ENCODE results near the gene SPEF2. TPM values are rescaled to one million over a fixed set of nuclear protein-coding genes. Genes with fewer than 3 reads are reported as not detected.

The SPEF2 gene
- total and polyA plus RNA-seq, 2 donors = 5.5 to 8.6 TPM

DNA sequence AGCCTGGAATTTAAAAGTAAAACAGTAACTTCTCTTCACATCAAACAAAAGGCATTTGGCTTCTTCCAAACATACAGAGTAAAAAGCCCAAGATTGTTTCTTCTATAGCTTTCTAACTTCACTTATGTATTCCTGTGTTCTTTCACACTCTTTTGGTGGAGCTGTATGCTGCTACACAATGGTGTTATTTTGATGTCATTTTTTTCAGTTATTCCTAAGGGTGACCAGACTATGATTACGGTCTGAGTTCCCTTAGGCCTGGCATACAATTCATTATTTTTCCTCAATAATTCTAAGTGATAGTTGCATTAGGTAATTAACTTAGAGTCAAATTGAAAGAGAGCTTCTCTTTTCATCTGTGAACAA lies 172.8 kb downstream of the SPEF2 start:
- Histone ChIP-seq H3K27ac (ENCODE audit: low read depth in 1 of 2, low read length in 1 of 2) (no peak overlapping the region), H3K36me3 (ENCODE audit: control insufficient read depth in 2 of 2, insufficient read depth in 2 of 2, low read length in 1 of 2) (no peaks in the 10 kb centered on the region), H3K9me3 (ENCODE audit: control insufficient read depth in 2 of 2, insufficient read depth in 1 of 2, low read length in 1 of 2) (no peaks in the 10 kb centered on the region), H3K4me1 (ENCODE audit: control insufficient read depth in 2 of 2, insufficient read depth in 2 of 2, low read length in 2 of 2) (peaks cover 15 to 35% of the 10 kb centered on the region in 2 donors), H3K27me3 (ENCODE audit: control insufficient read depth in 2 of 2, insufficient read depth in 1 of 2, low read length in 1 of 2) (no peaks in the 10 kb centered on the region), H3K4me3 (ENCODE audit: low read length in 2 of 2) (no peak overlapping the region)
- WGBS = 99% methylated on average over 1 of the region's 1 CpG
- no peak for DNase-seq (ENCODE audit: low read depth in 6 of 9, low spot score in 9 of 9)

- peaks cover 21 to 48% of the 10 kb centered on the region in 2 donors for H3K4me1 ChIP-seq (ENCODE audit: control insufficient read depth in 2 of 2, insufficient read depth in 2 of 2, low read length in 2 of 2)
- no peak overlapping the region for H3K4me3 ChIP-seq (ENCODE audit: low read length in 2 of 2)
- H3K9me3 ChIP-seq (ENCODE audit: control insufficient read depth in 2 of 2, insufficient read depth in 1 of 2, low read length in 1 of 2) = no peaks in the 10 kb centered on the region
- H3K27me3 ChIP-seq (ENCODE audit: control insufficient read depth in 2 of 2, insufficient read depth in 1 of 2, low read length in 1 of 2) = no peaks in the 10 kb centered on the region
- no peaks in the 10 kb centered on the region for H3K36me3 ChIP-seq (ENCODE audit: control insufficient read depth in 2 of 2, insufficient read depth in 2 of 2, low read length in 1 of 2)
- DNase-seq (ENCODE audit: low read depth in 6 of 9, low spot score in 9 of 9) = peak in 1 of 9 donors; percentile 40
- H3K27ac ChIP-seq (ENCODE audit: low read depth in 1 of 2, low read length in 1 of 2) = peak overlapping the region in 1 of 2 donors; percentile 40
Measured at GRCh38 chr5:35794328-35794619, 176.6 kb downstream of the SPEF2 start.

DNA sequence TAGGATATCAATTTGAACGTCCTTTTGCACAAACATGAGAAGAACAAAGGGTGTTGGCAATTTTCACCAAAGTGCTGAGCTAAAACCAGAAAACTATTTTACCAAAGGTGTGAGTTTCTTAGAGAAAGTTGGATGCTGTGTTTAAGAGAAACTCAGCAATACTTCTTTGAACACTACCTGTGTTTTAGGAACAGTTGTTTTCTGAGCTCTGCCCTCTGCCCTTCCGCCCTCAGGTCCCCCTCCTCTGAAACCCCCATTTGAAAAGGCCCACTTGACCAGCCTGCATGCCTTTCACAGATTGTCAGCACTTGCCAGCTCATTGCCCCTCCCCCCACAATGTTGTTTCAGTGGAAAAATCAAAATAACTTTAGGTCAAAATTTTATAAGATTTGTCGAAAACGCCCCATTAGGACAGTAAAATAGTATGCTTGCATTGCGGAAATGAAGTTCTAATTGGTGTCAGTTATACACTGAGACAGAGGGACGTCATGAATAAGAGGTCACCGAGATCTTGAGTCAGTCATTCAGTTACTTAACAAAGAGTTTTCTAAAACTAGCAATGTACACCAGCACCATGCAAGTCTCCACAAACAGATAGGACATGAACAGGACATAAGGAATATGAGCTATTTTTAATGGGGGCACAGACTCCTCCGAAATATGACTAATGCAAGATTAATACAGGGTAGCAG lies 177.2 kb downstream of the SPEF2 start:
- no peaks in the 10 kb centered on the region for H3K36me3 ChIP-seq (ENCODE audit: control insufficient read depth in 2 of 2, insufficient read depth in 2 of 2, low read length in 1 of 2)
- peak overlapping the region; percentile 26 to 40 for H3K27ac ChIP-seq (ENCODE audit: low read depth in 1 of 2, low read length in 1 of 2)
- H3K4me1 ChIP-seq (ENCODE audit: control insufficient read depth in 2 of 2, insufficient read depth in 2 of 2, low read length in 2 of 2) = peaks cover 21 to 48% of the 10 kb centered on the region in 2 donors
- no peak overlapping the region for H3K4me3 ChIP-seq (ENCODE audit: low read length in 2 of 2)
- H3K9me3 ChIP-seq (ENCODE audit: control insufficient read depth in 2 of 2, insufficient read depth in 1 of 2, low read length in 1 of 2) = no peaks in the 10 kb centered on the region
- 95% methylated on average over 8 of the region's 8 CpGs for WGBS
- H3K27me3 ChIP-seq (ENCODE audit: control insufficient read depth in 2 of 2, insufficient read depth in 1 of 2, low read length in 1 of 2) = no peaks in the 10 kb centered on the region
- DNase-seq (ENCODE audit: low read depth in 6 of 9, low spot score in 9 of 9) = no peak

GRCh38 chr5:35799181-35799580 lies 181.5 kb downstream of the SPEF2 start:
- peaks cover 36 to 60% of the 10 kb centered on the region in 2 donors for H3K4me1 ChIP-seq (ENCODE audit: control insufficient read depth in 2 of 2, insufficient read depth in 2 of 2, low read length in 2 of 2)
- H3K27ac ChIP-seq (ENCODE audit: low read depth in 1 of 2, low read length in 1 of 2) = no peak overlapping the region
- H3K36me3 ChIP-seq (ENCODE audit: control insufficient read depth in 2 of 2, insufficient read depth in 2 of 2, low read length in 1 of 2) = no peaks in the 10 kb centered on the region
- no peak overlapping the region for H3K4me3 ChIP-seq (ENCODE audit: low read length in 2 of 2)
- H3K27me3 ChIP-seq (ENCODE audit: control insufficient read depth in 2 of 2, insufficient read depth in 1 of 2, low read length in 1 of 2) = no peaks in the 10 kb centered on the region
- no peak for DNase-seq (ENCODE audit: low read depth in 6 of 9, low spot score in 9 of 9)
- no peaks in the 10 kb centered on the region for H3K9me3 ChIP-seq (ENCODE audit: control insufficient read depth in 2 of 2, insufficient read depth in 1 of 2, low read length in 1 of 2)

GRCh38 chr5:35799753-35800152 lies 182.1 kb downstream of the SPEF2 start:
- DNase-seq (ENCODE audit: low read depth in 6 of 9, low spot score in 9 of 9) = no peak
- 99% methylated on average over 1 of the region's 1 CpG for WGBS
- Histone ChIP-seq H3K9me3 (ENCODE audit: control insufficient read depth in 2 of 2, insufficient read depth in 1 of 2, low read length in 1 of 2) (no peaks in the 10 kb centered on the region), H3K4me3 (ENCODE audit: low read length in 2 of 2) (no peak overlapping the region), H3K4me1 (ENCODE audit: control insufficient read depth in 2 of 2, insufficient read depth in 2 of 2, low read length in 2 of 2) (peaks cover 32 to 56% of the 10 kb centered on the region in 2 donors), H3K36me3 (ENCODE audit: control insufficient read depth in 2 of 2, insufficient read depth in 2 of 2, low read length in 1 of 2) (no peaks in the 10 kb centered on the region), H3K27ac (ENCODE audit: low read depth in 1 of 2, low read length in 1 of 2) (no peak overlapping the region), H3K27me3 (ENCODE audit: control insufficient read depth in 2 of 2, insufficient read depth in 1 of 2, low read length in 1 of 2) (no peaks in the 10 kb centered on the region)

DNA sequence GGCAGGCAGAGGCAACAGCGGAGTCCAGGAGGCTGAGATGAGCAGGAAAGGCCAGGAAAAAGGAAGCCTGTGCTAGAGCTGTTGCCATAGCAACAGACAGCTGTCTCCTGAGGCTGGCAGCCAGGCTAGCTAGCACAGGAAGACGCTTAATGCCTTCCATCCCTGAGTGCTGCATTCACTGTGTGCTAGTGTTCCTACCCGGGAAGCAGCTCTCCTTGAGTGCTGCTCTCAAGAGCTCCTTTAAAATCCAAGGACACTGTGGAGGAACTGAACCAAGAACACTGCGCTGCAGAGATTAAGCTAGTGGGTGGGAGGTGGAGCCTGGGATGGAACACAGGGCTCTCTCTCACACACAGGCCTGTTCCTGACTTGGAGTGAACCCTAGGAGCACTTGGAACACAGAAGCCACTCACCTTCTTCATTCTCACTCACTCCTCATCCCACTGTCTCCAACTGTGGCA lies 185.6 kb downstream of the SPEF2 start:
- peak in 3 of 9 donors; percentile 51 to 77 (median 63) for DNase-seq (ENCODE audit: low read depth in 6 of 9, low spot score in 9 of 9)
- H3K9me3 ChIP-seq (ENCODE audit: control insufficient read depth in 2 of 2, insufficient read depth in 1 of 2, low read length in 1 of 2) = no peaks in the 10 kb centered on the region
- 28% methylated on average over 4 of the region's 4 CpGs for WGBS
- peaks cover 16 to 29% of the 10 kb centered on the region in 2 donors for H3K4me1 ChIP-seq (ENCODE audit: control insufficient read depth in 2 of 2, insufficient read depth in 2 of 2, low read length in 2 of 2)
- H3K27ac ChIP-seq (ENCODE audit: low read depth in 1 of 2, low read length in 1 of 2) = no peak overlapping the region
- H3K4me3 ChIP-seq (ENCODE audit: low read length in 2 of 2) = no peak overlapping the region
- H3K27me3 ChIP-seq (ENCODE audit: control insufficient read depth in 2 of 2, insufficient read depth in 1 of 2, low read length in 1 of 2) = no peaks in the 10 kb centered on the region
- H3K36me3 ChIP-seq (ENCODE audit: control insufficient read depth in 2 of 2, insufficient read depth in 2 of 2, low read length in 1 of 2) = no peaks in the 10 kb centered on the region

DNA sequence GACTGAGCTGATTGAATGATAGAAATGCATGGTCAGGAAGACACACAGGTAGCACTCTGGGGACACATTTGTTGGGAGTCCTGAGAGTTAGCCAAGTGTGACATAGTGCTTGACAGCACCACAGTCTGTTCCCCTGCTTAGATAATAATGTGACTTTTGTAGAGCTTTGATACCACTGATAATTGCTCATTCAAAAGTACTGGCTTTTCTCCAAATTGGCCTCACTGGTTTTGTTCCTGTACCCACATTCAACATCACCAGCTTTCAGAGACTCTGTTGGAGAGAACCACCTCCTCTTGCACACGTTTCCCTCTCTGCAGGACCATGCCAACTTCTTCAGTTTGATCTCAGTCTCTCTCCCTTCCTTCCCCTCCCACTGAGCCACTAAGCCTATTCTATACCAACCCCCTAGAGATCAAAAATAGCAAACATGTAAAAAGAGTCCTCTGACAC lies 186.6 kb downstream of the SPEF2 start:
- Histone ChIP-seq H3K4me3 (ENCODE audit: low read length in 2 of 2) (no peak overlapping the region), H3K27me3 (ENCODE audit: control insufficient read depth in 2 of 2, insufficient read depth in 1 of 2, low read length in 1 of 2) (no peaks in the 10 kb centered on the region), H3K9me3 (ENCODE audit: control insufficient read depth in 2 of 2, insufficient read depth in 1 of 2, low read length in 1 of 2) (no peaks in the 10 kb centered on the region), H3K4me1 (ENCODE audit: control insufficient read depth in 2 of 2, insufficient read depth in 2 of 2, low read length in 2 of 2) (peaks cover 16 to 28% of the 10 kb centered on the region in 2 donors), H3K27ac (ENCODE audit: low read depth in 1 of 2, low read length in 1 of 2) (no peak overlapping the region), H3K36me3 (ENCODE audit: control insufficient read depth in 2 of 2, insufficient read depth in 2 of 2, low read length in 1 of 2) (no peaks in the 10 kb centered on the region)
- 16% methylated on average over 1 of the region's 1 CpG for WGBS
- DNase-seq (ENCODE audit: low read depth in 6 of 9, low spot score in 9 of 9) = no peak

DNA sequence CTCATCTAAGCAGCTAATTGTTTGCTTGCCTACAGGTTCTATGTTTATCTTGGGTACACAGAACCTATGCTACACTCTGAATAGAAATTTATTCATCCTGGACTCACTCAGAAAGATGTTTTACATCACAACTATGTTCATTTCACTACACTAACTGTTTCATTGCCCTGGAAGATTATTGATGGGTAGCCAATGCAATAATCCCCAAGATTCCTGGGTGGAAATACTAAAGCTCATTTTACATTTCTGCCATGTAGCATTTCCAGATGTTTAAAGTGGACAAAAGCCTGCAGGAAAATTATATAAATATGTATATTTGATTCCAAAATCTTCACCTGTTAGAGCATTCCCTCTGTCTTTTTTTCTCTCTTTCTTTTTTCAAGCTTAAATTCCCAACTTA lies 187.2 kb downstream of the SPEF2 start:
- DNase-seq (ENCODE audit: low read depth in 6 of 9, low spot score in 9 of 9) = no peak
- Histone ChIP-seq H3K4me1 (ENCODE audit: control insufficient read depth in 2 of 2, insufficient read depth in 2 of 2, low read length in 2 of 2) (peaks cover 16 to 28% of the 10 kb centered on the region in 2 donors), H3K36me3 (ENCODE audit: control insufficient read depth in 2 of 2, insufficient read depth in 2 of 2, low read length in 1 of 2) (no peaks in the 10 kb centered on the region), H3K27me3 (ENCODE audit: control insufficient read depth in 2 of 2, insufficient read depth in 1 of 2, low read length in 1 of 2) (no peaks in the 10 kb centered on the region), H3K4me3 (ENCODE audit: low read length in 2 of 2) (no peak overlapping the region), H3K27ac (ENCODE audit: low read depth in 1 of 2, low read length in 1 of 2) (no peak overlapping the region), H3K9me3 (ENCODE audit: control insufficient read depth in 2 of 2, insufficient read depth in 1 of 2, low read length in 1 of 2) (no peaks in the 10 kb centered on the region)

GRCh38 chr5:35810601-35811000 lies 192.9 kb downstream of the SPEF2 start:
- H3K27me3 ChIP-seq (ENCODE audit: control insufficient read depth in 2 of 2, insufficient read depth in 1 of 2, low read length in 1 of 2) = no peaks in the 10 kb centered on the region
- peaks cover 16 to 31% of the 10 kb centered on the region in 2 donors for H3K4me1 ChIP-seq (ENCODE audit: control insufficient read depth in 2 of 2, insufficient read depth in 2 of 2, low read length in 2 of 2)
- peak overlapping the region; percentile 75 to 88 for H3K27ac ChIP-seq (ENCODE audit: low read depth in 1 of 2, low read length in 1 of 2)
- H3K4me3 ChIP-seq (ENCODE audit: low read length in 2 of 2) = no peak overlapping the region
- peak in 1 of 9 donors; percentile 63 for DNase-seq (ENCODE audit: low read depth in 6 of 9, low spot score in 9 of 9)
- no peaks in the 10 kb centered on the region for H3K36me3 ChIP-seq (ENCODE audit: control insufficient read depth in 2 of 2, insufficient read depth in 2 of 2, low read length in 1 of 2)
- H3K9me3 ChIP-seq (ENCODE audit: control insufficient read depth in 2 of 2, insufficient read depth in 1 of 2, low read length in 1 of 2) = no peaks in the 10 kb centered on the region

Data from thymus (tissue), 11 donors.